Stimulated activated CD4-positive, alpha-beta T cell treated with anti-CD3 and anti-CD28 coated beads, TNF-alpha, amount 100 ng/mL, for 4 hours (primary cell): ENCODE data around the gene SYT14.

Experiments used
- DNase-seq, 3 experiments: peaks; one replicate each; pipeline ENCODE4 v3.0.0-alpha.2; 2020; ENCODE audit warnings: low read depth in 3 of 3

The SYT14 gene

DNA sequence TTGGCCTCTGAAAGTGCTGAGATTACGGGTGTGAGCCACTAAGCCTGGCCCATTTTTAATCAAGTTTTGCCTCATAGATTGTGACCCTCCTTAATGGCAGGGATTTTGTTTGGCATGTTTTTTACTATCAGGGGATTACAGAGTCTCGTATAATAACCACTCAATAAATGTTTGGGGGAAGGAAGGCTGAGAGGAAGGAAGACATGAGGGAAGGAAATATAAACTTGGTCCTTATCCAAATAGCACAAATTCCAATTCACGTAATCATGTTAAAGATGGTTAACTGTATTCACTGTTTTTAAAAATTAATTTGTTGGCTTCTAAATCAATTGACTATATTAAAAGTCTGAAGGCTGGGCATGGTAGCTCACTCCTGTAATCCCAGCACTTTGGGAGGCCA is 263.7 kb downstream of the SYT14 start:
- no peak for DNase-seq

DNA sequence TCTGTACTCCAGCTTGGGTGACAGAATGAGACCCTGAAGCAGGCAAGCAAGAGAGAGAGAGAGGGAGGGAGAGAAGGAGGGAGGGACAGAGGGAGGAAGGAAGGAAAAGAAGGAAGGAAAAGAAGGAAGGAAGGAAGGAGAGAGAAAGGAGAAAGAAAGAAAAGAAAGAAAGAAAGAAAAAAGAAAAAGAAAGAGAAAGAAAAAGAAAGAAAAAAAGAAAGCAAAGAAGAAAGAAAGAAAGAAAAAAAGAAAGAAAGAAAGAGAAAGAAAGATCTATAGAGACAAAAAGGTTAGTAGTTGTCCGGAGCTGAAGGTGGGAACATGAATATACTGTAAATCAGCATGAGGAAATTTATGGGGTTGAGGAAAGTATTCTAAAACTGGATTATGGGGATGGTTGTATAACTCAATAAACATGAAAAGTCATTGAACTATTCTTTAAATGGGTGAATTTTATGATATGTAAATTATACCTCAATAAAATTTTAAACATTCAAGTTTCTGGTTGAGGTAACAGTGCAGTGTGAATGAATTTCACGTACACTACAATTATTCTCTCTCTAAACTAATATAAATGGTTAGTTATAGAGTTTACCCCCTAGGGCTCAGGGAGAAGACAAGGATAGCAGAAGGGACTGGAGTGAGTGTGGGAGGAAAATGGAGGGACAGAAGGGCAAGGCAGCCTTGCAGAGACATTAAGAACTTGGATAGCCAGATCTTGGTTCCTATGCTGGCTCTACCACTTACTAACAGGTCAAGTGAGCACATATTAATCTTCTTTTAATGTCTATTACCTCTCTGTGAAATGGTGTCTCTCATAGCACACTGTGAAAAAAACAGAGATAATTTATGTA is 269.8 kb downstream of the SYT14 start:
- DNase-seq: no peak

DNA sequence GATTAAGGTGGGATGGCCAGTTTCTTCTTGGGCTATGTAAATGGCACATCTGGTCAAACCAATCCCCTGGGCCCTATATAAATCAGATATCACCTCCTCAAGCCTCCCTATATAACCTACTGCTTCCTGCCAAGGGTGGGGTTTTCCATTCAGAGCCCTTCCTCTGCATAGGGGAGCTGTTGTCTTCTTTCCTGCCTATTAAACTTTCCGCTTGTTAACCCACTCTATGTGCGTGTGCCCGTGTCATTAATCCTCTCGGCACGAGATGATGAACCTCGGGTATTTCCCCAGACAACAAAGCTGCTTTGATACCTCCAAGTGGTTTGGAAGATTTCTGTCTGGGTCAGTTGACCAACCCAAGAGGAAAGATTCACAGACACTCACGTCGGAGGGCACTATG is 275.3 kb downstream of the SYT14 start:
- DNase-seq: no peak

DNA sequence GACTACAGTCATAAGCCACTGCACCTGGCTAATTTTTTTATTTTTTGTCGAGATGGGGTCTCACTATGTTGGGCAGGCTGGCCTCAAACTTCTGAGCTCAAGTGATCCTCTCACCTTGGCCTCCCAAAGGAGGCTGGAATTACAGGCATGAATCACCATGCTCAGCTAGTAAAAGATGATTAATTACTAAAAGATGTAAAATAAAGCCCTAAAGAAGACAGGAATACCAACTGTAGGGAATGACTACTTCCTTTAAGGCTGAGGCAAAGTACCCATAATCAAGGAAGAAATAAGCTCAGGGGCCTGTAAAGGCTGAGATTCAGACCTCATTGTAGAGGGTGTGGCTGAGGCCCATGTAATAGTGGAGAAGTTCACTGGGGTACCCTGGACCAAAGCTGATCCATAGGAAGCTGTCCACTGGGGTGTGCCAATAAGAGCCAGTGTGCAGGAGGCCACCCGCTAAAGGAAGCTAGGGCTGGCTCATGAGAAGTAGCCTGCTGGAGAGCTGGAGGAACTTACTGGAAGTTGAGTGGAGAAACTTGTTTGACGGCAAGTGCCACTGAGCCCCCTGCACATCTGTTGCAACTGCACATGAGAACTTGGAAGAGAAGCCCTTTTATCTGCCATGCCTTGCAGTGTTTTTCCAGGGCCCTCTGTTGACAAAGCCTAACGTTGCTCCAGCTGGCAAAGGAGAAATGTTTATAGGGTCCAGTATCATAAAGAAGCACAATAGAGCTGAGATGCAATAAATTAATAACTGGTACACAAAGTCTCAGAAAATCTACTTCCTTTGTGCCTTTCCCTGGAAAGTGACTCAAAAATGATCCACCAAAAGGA is 276.8 kb downstream of the SYT14 start:
- DNase-seq: no peak

DNA sequence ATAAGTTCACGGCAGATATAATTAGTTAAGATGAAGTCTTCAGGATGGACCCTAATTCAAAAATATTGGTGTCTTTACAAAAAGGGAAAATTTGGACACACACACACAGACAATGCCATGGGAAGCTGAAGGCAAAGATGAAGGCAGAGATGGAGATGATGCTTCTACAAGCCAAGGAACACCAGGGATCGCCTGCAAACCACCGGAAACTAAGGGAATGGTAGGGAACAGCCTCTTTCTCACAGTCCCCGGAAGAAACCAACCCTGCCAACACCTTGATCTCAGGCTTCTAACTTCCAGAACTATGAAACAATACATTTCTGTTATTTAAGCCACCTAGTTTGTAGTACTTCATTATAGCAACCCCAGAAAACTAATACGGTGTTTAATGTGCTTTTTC is 279.5 kb downstream of the SYT14 start:
- no peak for DNase-seq

DNA sequence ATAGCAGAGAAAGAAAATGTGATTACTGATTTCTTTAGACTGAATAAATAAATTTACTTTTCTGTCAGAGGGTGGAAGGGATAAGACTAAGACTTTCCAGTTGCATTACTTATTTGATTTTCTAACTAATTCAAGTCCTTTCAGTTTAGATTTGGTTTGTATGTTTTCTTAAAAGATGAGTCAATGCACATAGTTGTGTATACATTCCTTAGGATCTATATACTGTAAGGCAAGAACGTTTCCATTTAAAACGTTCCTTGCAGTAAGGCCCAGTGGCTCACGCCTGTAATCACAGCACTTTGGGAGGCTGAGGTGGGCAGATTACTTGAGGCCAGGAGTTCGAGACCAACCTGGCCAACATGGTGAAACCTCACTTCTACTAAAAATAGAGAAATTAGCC is 280.0 kb downstream of the SYT14 start:
- no peak for DNase-seq
